GM18519 (cell line): ENCODE measurements around the gene MAPKBP1.

Experiments
- ATAC-seq: cut with Tn5 transposase; IDR thresholded peaks from one replicate; pipeline ENCODE4 v1.9.1; 2021; ENCODE audit warnings: mild to moderate bottlenecking, moderate library complexity; ENCODE audit not compliant: unreplicated experiment, low FRiP score

MAPKBP1 gene

GRCh38 chr15:41805711-41806110 is 31.4 kb downstream of the MAPKBP1 start:
- no peak for ATAC-seq

DNA sequence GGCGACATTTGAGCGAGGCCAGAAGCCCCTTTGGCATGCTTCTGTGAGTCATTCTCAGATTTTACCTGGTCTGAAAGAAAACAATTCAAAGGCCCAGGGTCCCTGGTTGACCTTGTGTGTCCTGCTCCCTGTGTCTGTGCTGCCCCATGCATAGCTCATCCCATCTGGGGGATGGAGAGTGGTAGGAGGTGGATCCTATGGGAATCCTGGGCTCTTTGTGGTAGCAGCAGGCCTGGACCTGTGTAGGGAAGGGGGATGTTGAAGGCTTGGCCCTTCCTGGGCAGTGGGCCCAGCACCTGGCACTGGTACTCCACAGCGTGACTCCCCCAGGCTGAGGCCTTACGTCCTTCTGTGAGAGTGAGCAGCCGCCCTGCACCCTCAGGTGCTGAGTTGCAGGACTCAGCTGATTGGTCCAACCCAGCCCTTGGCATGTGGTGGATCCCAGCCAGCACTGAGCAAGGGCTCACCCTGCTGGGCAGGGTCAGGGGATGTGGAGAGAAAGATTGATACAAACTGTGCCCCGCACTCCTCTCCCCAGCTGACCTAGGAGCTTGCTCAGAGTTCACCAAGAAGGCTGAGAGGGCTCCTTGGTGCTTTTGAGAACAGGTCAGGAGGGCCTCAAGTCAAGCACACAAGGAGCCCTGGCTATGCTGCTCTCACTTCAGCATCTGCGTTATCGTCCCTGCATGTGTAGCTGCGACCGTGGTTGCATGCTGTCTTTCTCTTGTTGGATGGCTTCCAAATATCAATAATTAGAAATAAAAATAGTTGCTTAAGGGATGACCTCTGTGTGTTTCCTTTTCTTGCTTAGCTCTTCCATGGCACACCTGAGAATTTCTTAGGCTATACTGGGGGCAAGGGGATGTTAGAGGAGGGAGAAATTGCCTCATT is 32.3 kb downstream of the MAPKBP1 start:
- ATAC-seq: no peak

DNA sequence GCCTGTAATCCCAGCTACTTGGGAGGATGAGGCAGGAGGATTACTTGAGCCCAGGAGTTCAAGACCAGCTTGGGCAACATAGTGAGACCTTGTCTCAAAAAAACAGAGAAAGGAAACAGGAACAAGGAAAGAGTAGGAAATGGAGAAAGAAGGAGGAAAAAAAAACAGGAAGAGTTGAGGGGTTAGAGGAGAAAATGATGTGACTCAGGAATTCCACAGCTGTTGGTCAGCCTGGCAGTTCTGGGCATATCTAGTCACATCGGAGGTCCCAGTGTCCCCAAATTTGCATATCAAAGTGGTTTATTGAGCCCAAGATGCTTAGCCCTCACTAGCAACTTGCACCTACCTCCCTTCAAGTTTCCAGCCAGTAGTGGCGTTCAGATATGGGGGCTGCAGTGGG is 34.8 kb downstream of the MAPKBP1 start:
- ATAC-seq: no peak

- ATAC-seq: no peak
These were observed 35.4 kb downstream of the MAPKBP1 start for GRCh38 chr15:41809526-41810220.

GRCh38 chr15:41810651-41811431 is 36.6 kb downstream of the MAPKBP1 start:
- ATAC-seq: no peak

DNA sequence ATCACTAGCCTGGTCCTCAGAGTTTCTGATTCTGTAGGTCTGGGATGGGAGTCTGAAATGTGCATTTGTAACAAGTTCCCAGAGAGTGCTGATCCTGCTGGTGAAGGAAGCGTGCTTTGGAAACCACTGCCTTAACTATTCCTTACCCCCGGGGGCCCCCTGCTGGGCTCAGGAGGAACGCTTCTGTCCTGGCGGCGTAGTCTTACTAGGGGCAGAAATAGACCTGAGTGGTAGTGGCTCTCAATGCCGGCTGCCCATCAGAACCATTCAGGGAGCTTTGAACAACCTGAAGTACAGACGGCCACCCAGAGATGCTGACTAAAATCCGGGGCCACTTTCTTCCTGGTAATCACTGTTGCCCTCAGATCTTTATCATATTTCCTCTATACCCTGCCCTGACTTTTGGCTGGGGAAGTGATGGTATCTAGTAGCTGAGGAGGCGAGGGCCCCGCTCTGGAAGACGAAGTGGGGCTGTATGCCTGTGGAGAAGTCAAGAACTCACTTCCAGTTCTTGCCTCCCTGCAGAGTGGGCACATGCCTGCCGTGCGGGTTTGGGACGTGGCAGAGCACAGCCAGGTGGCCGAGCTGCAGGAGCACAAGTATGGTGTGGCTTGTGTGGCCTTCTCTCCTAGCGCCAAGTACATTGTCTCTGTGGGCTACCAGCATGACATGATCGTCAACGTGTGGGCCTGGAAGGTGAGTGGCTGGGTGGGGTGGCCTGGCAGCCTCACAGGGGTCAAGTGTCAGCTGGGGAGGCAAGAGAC is 37.3 kb downstream of the MAPKBP1 start:
- no peak for ATAC-seq

- no peak for ATAC-seq
These were observed 38.6 kb downstream of the MAPKBP1 start for GRCh38 chr15:41812820-41813375.

DNA sequence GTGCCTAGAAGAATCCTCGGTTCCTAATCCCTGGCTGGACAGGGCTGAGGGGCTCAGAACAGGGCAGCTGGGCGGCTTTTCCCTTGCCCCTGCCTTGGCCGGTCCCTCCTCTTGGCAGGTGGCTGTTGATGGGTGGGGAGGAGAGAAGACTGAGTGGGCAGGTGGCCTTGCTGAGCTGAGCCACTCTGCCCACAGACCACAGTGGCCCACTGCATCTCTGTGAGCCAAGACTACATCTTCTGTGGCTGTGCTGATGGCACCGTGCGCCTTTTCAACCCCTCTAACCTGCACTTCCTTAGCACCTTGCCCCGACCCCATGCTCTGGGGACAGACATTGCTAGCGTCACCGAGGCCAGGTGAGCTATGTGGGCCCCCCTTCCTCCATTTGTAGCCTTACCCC is 39.1 kb downstream of the MAPKBP1 start:
- no peak for ATAC-seq

DNA sequence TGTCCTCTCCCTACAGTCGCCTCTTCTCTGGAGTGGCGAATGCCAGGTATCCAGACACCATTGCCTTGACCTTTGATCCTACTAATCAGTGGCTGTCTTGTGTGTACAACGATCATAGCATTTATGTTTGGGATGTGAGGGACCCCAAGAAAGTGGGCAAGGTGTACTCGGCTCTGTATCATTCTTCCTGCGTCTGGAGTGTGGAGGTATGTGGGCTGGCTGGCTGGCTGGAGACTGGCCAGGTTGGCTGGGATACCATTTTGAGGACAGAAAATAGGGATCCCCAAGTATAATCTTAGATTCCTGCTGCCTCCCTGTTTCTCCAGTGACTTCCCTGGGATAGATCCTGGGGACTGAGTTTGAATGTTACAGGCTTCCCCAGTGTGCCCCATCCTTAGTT is 40.2 kb downstream of the MAPKBP1 start:
- no peak for ATAC-seq

- no peak for ATAC-seq
These were observed 42.5 kb downstream of the MAPKBP1 start for GRCh38 chr15:41816788-41817187.

- ATAC-seq: no peak
These were observed 43.0 kb downstream of the MAPKBP1 start for GRCh38 chr15:41817327-41817726.

GRCh38 chr15:41817781-41818180 is 43.5 kb downstream of the MAPKBP1 start:
- ATAC-seq: no peak

DNA sequence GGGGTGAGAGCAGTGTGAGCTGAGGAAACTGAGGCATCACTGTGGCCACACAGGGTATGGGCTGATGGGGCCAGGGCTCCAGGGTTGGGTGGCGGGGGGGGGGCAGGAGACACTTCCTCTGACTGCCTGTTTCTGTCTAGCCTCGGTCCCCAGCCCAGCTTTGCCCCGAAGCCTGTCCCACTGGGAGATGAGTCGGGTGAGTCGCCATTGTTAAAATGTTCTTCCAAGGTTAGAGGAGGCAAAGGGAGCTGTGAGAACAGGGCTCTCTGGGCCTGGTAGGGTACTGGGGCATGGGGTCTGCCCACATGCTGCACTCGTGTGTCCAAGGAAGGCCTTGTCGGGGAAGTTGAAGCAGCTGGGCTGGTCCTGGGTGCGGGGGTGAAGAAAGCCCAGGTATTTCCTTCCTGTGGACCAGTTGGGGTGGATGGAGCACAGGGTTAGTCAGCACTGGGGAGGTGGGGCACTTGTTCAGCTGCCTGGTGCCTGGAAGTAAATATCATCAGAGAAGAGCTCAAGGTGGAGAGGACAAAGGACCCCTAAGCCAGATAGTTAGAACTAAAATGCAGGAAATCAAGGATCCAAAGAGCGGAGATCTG is 45.3 kb downstream of the MAPKBP1 start:
- ATAC-seq: no peak

DNA sequence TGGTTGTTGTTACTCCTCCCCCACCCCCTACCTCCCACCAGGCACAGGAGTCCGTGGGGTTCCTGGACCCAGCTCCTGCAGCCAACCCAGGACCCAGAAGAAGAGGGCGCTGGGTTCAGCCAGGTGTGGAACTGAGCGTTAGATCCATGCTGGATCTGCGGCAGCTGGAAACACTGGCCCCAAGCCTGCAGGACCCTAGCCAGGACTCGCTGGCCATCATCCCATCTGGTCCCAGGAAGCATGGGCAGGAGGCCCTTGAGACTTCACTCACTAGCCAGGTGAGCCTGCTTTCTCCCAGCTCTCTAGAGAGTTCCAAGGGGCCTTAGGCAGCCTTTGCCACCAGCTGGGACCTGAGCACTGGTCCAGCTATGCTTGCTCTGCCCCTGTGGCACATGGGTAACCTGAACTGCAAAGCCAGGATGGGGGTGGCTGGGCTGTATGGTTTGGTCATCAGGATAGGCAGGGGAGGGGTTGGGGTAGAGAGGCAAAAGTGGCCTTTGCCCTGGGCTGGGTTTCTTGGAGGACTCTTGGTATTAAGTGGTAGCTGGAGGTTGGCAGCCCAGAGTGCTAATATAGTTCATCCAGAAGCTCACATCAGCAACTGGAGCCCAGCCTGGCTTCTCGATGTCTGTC is 46.6 kb downstream of the MAPKBP1 start:
- no peak for ATAC-seq

GRCh38 chr15:41821831-41822230 is 47.5 kb downstream of the MAPKBP1 start:
- no peak for ATAC-seq

DNA sequence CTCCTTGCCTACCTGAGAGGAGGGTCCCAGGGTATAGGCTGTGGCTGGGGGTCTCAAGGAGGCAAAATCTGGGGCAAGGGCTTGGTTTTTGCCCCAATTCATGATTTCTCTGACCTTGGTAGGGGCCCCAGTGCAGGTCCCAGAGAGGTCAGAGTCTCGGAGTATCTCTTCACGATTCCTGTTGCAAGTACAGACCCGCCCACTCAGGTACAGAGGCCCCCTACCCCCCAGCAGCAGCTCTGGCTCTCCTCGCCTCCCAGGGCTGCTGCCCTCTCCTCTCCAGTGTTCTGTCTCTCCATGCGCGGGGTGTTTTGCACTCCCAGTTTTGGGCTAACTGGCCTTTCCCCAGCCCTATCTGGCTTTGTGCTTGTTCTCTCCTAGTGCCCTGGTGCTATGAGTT is 48.2 kb downstream of the MAPKBP1 start:
- no peak for ATAC-seq

DNA sequence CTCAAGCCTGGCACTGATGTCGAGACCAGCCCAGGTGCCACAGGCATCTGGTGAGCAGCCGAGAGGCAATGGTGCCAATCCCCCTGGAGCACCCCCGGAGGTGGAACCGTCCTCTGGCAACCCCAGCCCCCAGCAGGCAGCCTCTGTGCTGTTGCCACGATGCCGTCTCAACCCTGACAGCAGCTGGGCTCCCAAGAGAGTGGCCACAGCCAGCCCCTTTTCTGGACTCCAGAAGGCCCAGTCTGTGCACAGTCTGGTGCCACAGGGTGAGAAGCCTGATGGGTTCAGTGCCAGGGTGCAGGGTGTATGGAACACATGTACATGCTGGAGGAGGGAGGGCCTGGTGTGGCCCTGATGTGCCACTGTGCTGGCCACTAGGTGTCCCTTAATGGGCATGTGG is 48.7 kb downstream of the MAPKBP1 start:
- ATAC-seq: no peak

DNA sequence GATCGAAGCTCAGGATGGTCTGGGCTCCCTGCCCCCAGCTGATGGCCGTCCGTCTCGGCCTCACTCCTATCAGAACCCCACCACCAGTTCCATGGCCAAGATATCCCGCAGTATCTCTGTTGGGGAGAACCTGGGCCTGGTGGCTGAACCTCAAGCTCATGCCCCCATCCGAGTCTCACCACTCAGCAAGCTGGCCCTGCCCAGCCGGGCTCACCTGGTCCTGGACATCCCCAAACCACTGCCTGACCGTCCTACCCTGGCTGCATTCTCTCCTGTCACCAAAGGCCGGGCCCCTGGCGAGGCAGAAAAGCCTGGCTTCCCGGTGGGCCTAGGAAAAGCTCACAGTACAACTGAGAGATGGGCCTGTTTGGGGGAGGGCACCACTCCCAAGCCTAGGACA is 49.2 kb downstream of the MAPKBP1 start:
- ATAC-seq: no peak

DNA sequence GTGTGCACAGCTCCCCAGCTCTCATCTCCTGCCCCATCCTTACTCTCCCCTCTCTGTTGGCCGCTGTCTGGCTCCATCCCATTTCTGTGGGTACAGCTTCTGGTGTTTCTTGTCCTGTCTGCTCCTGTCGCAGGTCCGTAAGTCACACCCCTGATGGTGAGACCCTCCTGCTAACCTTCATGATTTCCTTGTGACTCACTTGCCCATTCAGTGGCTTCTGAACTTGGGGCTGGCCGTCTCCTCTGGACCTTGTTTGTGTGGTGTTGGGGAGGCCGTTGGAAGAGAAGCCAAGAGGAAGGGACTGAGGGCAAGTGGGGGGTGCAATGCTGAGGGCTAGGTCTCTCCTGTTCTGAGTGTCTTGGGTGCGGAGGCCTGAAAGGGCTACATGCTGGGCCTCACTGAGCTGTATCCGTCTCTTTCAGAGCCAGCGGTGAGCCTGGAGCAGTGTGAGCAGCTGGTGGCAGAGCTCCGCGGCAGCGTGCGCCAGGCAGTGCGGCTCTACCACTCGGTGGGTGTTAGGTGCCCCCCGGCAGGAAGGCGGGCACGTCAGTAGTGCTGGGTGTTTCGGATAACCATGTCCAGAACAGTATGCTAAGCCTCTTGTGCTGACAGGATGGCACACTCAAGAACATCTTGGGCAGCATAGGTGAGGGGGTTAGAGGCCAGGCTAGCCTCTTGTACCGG is 49.9 kb downstream of the MAPKBP1 start:
- ATAC-seq: no peak
